Stimulated activated CD4-positive, alpha-beta T cell treated with anti-CD3 and anti-CD28 coated beads, Interleukin-1b, Interleukin-23, amount 100 ng/mL, for 48 hours (primary cell): ENCODE data around the gene DGUOK.
"Not testable (repeated sequence)": the region's sequence is repeated elsewhere in the genome, so short reads cannot be mapped to it uniquely, and the experiment has no call there.

Source experiments
- DNase-seq: peaks from one replicate; pipeline ENCODE4 v3.0.0-alpha.2; 2020

DGUOK gene

GRCh38 chr2:73921581-73921980 lies 5.1 kb upstream of the DGUOK start:
- no peak for DNase-seq

- no peak for DNase-seq
These were observed 4.0 kb upstream of the DGUOK start for GRCh38 chr2:73922681-73923080.

GRCh38 chr2:73925033-73925704 lies 1.5 kb upstream of the DGUOK start:
- DNase-seq, result no peak

- DNase-seq, result no peak
These were observed 707 bp upstream of the DGUOK start for GRCh38 chr2:73925853-73926492.

- no peak for DNase-seq
These were observed 664 bp downstream of the DGUOK start for GRCh38 chr2:73927344-73927743.

- no peak for DNase-seq
These were observed 2.3 kb downstream of the DGUOK start for GRCh38 chr2:73928963-73929347.

GRCh38 chr2:73930386-73930785 lies 3.7 kb downstream of the DGUOK start:
- no peak for DNase-seq

- peak; percentile 64 for DNase-seq
These were observed 5.1 kb downstream of the DGUOK start for GRCh38 chr2:73931531-73932500.

- DNase-seq, result no peak
These were observed 6.5 kb downstream of the DGUOK start for GRCh38 chr2:73933194-73933593.

GRCh38 chr2:73935641-73936040 lies 9.0 kb downstream of the DGUOK start:
- no peak for DNase-seq

- no peak for DNase-seq
These were observed 10.6 kb downstream of the DGUOK start for GRCh38 chr2:73937103-73937885.

GRCh38 chr2:73937899-73938298 lies 11.2 kb downstream of the DGUOK start:
- DNase-seq, result no peak

- DNase-seq, result peak; percentile 6
These were observed 12.2 kb downstream of the DGUOK start for GRCh38 chr2:73938718-73939352.

GRCh38 chr2:73939419-73939818 lies 12.7 kb downstream of the DGUOK start:
- peak; percentile 55 for DNase-seq

- not testable (repeated sequence) for DNase-seq
These were observed 13.4 kb downstream of the DGUOK start for GRCh38 chr2:73940066-73940465.

GRCh38 chr2:73942664-73943063 lies 16.0 kb downstream of the DGUOK start:
- DNase-seq, result no peak

GRCh38 chr2:73944714-73945113 lies 18.0 kb downstream of the DGUOK start:
- DNase-seq, result peak; percentile 43

- DNase-seq, result no peak
These were observed 19.5 kb downstream of the DGUOK start for GRCh38 chr2:73946215-73946614.

GRCh38 chr2:73946666-73947065 lies 20.0 kb downstream of the DGUOK start:
- no peak for DNase-seq

- no peak for DNase-seq
These were observed 20.8 kb downstream of the DGUOK start for GRCh38 chr2:73947412-73948018.

- DNase-seq, result no peak
These were observed 23.1 kb downstream of the DGUOK start for GRCh38 chr2:73949802-73950201.
